Pons (tissue), 1 donor: ENCODE measurements around the gene SERPINE2.

ENCODE experiments used
- DNase-seq: peaks from one replicate; pipeline ENCODE4 v3.0.0-alpha.2; 2016; ENCODE audit warnings: low spot score

Gene SERPINE2, protein sequence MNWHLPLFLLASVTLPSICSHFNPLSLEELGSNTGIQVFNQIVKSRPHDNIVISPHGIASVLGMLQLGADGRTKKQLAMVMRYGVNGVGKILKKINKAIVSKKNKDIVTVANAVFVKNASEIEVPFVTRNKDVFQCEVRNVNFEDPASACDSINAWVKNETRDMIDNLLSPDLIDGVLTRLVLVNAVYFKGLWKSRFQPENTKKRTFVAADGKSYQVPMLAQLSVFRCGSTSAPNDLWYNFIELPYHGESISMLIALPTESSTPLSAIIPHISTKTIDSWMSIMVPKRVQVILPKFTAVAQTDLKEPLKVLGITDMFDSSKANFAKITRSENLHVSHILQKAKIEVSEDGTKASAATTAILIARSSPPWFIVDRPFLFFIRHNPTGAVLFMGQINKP

DNA sequence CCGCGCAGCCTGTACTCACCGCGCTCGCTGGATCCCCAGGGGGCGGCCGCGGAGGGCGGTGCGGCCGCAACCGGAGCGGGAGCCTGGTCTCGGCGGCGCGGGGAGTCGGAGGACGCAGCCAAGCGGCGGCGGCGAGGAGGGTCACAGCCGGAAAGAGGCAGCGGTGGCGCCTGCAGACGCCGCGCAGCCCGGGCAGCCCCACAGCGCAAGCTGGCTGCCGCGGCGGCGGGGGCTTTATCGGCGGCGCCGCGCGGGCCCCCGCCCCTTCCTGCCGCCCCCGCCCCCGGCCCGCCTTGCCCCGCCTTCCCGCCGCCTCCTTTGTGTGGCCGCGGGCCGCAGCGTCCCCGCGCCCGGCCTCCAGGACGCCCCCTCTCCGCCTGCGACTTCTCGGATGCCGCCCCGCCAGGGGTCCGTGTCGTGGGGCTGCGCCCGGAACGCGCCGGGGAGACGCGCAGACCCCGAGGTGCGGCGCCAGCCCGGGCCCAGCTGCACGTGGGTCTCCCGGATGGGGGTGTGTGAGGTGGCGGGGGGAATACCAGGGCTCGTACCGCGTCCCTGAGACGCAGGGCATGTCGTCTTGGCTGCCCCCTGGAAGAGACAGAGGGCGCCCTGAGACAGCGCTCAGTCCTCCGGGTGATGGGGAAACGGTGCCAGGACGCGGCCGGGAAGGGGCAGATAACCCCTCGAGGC lies at the start of gene SERPINE2:
TSS of gene SERPINE2 (minus strand) at position 207 of the 690 bp plus-strand sequence. CDS start 37,386 bp downstream, outside the sequence.
- peak; percentile 80 for DNase-seq

DNA sequence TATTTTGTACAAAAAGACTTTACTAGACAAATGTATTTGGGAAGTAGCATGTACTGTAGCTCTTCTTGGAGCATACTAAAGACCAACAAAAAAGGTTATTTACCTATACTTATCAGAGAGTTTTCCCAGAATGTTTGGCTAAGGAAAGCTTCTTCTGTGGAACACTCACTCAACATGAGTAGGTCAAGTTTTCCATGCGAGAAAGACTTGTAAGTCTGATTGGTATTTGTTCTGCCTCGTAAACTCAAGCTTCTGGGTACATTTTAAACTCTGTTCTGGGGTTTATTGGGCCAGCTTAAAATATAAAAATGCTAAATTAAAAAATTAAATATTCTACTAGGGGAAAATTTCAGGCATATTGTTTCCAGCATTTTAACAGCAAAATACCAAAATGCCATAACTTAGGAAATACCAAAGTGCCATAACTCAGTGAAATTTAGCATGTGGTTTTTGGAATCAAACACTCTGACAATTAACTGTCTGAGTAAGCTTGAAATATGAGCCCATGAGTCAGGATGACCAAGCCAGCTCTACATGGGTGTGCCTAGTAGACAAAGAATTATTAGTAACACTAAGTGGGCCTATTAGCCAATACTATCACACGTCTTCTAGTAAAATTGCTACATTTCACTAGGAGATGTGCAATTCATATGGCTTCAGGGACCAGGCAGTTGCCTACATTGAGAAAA lies 47.3 kb upstream of the SERPINE2 start:
- DNase-seq, result no peak

DNA sequence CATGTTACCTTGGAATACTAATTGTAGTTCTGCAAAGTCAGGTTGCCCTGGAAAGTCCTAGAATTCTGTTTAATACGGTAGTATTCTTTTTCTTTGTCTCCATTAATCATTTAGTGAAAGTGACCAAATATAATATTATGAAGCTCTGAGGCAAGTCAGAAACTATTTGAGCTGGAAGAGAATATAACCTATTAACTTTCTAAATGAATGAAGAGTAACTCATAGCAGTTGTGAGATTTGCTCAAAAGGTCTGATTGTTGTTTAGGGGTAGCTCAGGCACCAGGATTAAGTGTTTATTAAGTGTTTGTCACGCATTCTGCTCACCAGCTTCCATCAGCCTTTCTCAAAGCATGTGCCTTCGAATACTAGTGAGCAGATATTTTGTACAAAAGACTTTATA lies 46.7 kb upstream of the SERPINE2 start:
- no peak for DNase-seq

DNA sequence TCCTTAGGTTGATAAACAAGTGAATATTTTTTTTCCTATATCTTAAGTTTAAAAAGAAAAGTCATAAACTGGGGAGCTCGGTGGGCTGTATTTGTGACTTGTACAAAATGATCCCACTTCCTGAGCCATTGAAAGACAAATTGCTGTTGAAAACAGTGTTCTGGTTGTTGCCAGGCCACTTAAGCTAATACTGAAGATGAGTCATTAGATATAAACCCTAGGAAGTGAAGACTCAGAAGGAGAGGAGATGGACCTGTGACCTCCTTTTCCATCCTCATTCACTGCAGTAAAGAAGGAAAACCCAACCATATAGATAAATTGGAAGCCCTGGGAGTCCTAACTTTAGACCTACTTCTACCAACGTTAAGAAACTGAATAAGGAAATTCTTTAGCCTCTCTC lies 46.2 kb upstream of the SERPINE2 start:
- DNase-seq, result no peak

DNA sequence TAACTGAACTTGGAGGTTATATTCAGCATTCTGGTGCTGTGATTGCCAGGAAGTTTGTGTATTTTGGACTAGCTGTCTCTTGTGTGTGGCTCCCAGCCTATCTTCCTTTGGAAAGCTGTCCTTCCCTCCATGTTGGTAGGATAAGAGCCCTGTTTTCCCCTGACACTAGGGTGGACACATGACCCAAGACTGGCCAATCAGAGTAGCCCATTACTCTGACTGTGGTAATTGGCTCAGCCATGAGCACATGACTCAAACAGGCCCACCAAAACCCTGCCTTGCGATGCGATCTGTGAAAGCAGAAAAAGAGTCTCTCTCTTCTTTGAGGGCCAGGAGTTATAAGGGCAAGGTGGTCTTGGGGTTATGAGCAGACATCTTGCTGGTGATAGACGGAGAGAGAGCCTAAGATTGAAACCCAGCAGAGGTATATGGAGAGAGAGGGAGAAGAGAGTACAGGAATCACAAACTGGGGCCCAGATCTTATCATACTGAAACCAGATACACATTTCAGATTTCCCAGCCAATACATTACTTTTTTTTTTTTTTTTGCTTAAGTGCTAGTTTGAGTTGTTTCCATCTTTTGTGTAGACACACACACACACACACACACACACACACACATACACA lies 45.3 kb upstream of the SERPINE2 start:
- DNase-seq, result no peak

DNA sequence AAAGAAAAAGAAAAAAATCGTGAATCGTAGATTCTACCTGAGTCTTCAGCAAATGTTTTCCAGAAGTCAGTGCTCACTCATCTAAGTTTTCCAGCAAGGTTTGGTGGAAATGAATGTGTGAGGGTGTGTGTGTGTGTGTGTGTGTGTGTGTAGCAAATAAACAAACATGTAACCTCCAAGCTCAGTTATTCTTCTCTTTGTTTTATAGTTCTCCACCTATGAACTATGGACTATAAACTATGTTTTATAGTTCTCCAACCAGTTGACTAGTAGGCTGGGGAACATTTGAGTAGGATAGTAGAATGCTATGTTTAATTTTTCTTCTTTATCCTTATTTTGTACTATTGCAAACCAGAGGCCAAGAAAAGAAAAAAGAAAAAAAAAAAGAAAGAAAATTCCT lies 44.6 kb upstream of the SERPINE2 start:
- DNase-seq, result no peak

DNA sequence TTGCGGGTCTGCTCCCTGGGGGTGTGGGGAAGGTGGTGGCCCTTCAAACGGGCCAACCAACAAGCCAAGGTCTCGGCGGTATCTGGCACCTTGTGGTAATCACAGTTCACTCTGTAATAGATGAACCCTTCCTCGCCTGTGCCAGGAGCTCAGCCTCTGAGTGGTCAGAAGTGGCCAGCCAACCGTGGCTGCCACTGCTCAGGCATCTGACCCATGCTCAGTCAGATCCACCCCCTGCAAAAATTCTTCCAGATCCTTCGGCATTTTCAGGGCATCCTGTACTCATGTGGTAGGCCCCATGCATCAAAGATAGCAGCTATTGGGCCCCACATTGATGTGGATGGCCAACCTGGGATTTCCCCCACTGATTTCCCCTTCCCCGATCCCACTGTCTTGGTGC lies 39.6 kb upstream of the SERPINE2 start:
- DNase-seq, result no peak

DNA sequence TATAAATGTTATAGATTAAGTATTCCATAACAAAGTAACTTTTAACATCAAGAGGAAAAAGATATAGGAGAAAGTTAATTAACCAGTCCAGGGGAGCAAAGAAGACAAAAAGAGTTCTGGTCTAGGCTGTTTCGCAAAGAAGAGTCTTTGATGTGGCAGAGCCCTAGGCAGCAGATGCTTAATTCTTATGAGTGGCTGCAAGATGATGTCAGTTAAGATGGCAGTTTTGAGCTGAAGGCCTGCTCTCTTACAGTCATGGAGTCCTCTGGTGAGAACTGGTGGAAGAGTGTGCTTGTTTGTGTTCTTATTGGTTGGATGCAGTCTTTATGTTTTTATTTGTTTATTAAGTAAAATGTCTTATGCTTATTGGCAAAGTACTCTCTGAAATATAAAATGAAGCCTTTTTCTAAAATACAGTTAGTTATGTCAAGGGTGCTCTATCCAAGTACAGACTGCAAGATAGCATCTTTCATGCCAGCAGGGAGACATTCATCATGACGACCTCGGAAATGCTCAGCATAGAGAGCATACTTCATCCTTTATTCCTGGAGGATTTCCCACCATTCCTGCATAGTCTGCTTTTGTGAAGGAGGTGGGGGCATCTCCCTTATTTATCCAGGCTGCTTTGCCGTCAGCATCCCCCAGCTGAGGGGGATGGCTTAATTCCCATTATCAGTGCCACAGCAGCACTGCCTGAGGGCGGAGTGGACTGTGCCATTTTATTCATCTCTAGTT lies 38.9 kb upstream of the SERPINE2 start:
- DNase-seq, result no peak

DNA sequence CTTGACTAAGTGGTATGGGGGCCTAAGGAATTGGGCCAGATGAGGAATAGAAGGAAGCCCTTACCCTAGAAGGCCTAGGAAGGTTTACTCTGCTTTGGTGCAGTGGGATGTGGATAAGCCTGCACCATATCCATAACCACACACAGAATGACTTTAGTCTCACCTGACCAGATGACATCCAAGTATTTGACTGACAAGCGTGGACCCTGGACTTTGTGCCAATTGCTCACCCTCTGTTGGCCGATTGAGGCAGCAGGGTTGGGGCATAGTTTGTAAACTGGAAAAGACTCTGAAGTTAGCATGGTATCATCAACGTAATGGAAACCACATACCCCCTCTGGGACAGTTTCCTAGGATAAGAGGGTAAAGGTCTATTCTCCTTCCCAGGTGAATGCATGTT lies 36.5 kb upstream of the SERPINE2 start:
- no peak for DNase-seq

DNA sequence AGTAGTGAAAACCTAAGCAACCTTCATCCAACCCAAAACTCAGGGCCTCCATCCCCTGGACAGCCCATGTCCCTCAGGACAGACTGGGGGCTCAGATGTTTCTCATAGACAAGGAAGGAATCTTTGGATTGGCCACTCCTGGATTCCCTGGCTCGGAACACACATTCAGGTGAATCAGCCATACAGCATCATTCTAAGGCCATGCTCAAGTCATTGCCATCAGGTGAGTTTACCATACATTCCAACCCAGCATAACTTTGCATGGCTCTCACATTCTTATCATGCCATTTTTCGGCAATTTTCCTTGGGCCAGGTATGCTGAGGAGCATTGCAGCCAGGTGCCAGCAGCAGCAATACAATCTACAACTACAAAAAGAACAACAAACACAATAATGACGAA lies 34.6 kb upstream of the SERPINE2 start:
- DNase-seq, result no peak

DNA sequence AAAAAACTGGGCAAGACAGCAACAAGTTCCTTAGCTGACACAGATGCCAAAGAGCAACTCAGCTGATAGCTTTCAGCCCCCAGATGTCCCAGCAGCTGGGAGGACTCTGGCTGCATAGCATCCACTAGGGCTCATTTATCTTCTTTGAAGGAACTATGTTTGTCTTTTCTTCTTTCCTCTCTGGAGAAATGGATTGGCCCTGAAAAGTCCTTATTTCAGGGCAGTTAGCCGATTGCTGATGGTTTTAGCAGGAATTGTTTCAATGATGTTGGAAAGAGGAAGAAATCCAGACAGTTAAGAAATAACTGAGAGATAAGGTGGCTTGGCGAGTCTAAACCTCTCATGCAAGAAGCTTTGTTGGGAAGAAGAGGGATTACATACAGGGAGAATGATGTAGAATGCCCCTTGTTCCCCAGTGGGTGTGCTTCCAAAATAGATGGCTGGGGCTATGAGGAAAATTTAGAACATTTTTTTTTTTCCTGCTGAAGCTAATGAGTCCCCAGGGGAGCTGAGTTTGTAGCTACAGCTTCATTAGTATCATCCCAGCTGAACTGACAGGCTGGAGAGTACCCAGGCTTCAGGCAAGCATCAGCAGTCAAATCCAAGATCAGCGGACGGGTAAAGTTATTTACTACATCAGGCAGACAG lies 33.6 kb upstream of the SERPINE2 start:
- no peak for DNase-seq

DNA sequence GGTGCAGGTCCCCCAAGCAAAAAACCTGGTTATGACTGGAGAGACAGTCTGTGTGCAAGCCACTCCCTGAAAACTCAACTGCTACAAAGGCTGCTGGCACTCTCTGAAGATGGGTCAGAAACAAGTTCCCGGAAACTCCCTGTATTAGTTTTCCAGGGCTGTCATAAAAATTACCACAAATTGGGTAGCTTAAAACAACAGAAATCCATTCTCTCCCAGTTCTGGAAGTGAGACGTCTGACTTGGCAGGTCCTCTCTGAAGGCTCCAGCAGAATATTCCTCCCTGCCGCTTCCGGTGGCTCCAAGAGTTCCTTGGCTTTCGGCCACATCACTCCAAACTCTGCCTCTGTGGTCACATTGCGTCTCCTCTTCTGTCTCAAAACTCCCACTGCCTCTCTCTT lies 30.1 kb upstream of the SERPINE2 start:
- no peak for DNase-seq

DNA sequence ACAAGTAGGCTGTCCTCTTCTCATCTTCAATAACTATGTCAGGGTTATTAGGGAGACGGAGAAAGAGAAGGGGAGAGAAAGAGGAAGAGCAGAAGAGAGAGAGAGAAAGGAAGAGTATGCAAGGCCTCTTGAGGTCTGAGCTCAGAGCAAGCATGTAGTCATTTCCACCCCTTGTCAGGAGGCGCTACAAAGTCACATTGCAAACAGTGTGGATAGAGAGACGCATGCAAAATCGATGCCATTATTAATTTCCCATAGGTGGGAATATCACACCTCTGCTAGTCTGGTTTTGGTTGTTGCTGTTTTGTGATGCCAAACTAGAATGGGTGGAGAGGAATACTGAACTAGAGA lies 24.2 kb upstream of the SERPINE2 start:
- DNase-seq, result no peak

DNA sequence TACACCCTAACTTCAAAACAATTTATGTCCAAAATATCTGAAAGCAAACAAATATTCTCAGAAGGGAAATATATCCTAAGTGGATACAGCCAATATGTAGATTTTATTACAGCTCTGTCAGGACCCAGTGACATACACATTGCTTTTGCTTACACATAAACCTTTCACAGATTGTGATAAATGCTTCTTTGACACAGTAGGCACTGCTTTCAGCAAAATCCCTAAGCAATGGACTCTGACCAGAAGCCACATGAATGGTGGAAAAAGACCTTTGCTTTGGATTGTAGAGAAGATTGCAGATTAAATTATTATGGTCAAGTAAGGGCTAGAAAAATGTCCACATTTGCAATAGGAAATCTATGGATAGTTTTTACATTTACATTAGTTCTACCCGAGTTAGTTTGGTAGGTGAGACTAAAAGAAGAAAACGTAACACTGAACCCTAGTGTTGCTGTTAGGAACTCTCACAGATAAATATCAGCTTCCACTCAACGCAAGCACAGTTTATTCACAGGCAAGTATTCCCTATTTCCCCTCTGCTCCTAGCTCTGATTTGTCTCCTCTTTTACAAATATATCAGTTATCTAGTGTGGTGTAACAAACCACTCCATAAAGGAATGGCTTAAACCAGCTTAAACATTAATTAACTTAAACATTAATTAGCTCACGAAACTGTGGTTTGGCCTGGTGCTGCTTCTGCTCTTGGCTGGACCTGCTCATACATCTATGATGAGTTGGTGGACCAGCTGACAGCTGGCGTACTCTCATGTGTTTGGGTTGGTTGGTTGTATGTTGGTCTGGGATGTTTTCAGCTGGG lies 23.6 kb upstream of the SERPINE2 start:
- DNase-seq, result peak; percentile 35

DNA sequence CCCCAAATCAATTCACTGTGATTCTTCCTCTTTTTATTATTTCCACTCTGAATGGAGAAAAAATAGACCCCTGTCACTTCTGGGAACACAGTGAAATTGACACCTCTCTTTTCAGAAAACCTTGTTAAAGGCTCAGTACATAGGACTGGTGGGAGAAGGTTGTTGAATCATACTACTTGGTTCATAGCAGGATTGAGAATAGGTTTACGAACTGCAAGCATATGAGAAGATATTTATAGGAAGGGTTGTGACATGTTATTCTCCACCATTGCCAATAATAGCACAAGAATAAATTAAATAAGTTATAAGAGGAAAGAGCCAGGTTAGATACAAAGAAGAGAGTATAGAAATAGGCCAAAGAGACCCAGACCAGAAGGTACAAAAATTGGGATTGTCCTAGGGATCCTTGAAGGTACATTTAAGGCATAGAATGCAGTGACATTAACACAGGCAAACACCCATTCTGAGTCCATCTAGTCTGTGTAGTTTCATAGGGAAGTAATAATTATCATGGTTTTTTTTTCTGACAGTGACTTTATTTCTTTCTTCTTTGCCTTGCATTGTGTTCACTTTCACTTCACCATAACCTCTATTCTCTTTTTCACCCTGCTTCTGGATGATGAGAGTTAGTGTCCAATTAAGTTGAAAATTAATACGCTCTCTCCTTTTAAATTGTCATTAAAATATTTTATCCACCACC lies 21.8 kb upstream of the SERPINE2 start:
- no peak for DNase-seq

DNA sequence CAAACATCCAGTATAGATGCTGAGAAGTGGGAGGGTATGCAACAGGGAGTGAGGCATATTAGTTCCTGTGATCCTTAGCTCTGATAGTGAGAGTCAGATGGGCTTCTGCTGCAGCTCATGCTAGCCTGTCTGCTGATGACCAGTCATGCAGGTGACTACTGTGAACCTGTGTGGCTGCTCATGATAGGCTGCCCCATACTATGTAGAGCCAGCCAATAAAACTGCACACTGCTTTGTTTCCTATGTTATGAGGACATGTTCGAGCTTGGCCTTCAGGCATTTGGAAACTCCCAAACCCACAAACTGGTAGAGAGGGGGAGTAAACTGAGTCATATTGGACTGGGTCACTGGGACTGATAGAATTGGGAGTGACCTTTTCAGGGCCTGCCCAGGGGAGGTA lies 20.1 kb upstream of the SERPINE2 start:
- DNase-seq, result no peak

DNA sequence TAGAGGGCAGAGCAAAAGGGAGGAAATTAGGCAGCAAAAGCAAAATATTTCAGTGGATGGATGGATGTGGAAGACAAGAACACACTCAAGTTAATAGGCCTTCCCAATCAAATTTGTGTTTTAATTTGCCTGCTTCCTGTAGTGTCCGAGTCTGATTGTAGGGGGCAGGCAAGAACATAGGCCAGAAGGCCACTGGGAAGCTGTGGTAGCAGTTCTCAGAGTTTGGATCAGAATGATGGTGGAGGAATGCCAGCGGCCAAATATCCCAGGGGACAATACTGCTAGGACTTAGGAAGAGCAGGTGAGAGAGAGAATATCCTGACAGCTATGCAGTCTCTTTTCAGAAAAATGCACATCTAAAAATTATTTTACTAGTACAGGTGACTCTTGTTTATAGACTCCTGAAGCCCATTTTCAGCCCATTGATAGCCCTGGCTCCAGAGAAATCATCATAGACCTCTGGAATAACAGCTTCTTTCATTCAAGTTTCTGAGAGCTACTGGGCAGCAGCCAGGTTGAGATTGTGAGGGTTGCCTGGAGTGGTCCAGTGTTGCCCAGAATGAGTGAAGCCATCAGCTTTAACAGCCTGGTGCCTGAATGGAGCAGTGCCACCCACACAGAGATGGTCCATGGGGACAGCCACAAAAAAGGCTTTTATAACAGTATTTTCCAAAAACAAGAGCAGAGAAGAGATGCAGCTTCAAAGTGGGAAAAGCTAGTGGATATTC lies 19.1 kb upstream of the SERPINE2 start:
- peak; percentile 58 for DNase-seq

DNA sequence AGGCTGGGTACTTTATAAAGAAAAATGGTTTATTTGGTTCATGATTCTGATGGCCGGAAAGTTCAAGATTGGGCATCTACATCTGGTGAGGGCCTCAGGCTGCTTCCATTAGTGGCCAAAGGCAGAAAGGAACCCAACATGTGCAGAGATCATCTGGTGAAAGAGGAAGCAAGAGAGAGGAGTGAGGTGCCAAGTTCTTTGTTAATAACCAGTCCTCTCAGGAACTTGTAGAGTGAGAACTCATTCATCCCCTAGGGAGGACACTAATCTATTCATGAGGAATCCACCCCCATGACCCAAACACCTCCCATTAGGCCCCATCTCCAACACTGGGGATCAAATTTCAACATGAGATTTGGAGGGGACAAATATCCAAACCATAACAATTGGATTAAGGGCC lies 17.8 kb upstream of the SERPINE2 start:
- DNase-seq, result no peak

DNA sequence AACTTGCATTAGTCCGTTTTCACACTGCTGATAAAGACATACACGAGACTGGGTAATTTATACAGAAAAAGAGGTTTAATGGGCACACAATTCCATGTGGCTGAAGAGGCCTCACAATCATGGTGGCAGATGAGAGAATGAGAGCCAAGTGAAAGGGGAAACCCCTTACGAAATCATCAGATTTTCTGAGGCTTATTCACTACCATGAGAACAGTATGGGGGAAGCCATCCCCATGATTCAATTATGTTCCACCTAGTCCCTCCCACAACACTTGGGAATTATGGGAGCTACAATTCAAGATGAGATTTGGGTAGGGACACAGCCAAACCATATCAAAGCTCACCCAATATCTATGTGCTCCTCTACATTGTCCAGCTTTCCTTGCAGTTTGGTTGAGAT lies 16.0 kb upstream of the SERPINE2 start:
- DNase-seq, result no peak
